Endothelial cell of umbilical vein (primary cell): ENCODE measurements around the gene DNAJB11.

Source experiments
- MYC ChIP-seq: IDR thresholded peaks from one replicate; pipeline ENCODE4 v1.6.1; 2011; ENCODE audit warnings: mild to moderate bottlenecking, low read depth, low read length
- POLR2A ChIP-seq: IDR thresholded peaks from 2 replicates; pipeline ENCODE4 v1.6.1; 2012; ENCODE audit warnings: low read depth, mild to moderate bottlenecking, control low read depth, low read length
- POLR2AphosphoS5 ChIP-seq: IDR thresholded peaks from 2 replicates; pipeline ENCODE4 v1.6.1; 2012; ENCODE audit warnings: low read depth, mild to moderate bottlenecking, control low read depth, low read length, moderate library complexity; ENCODE audit not compliant: insufficient read depth
- TF ChIP-seq, protein P1 (sequence below), 2 donors: IDR thresholded peaks; 1 replicate in 1 of 2; 2 replicates in 1 of 2; pipeline ENCODE4 v1.5.1; 2011; ENCODE audit warnings: low read length in 2 of 2, mild to moderate bottlenecking in 2 of 2, moderate library complexity in 2 of 2, control low read depth in 1 of 2, inconsistent platforms in 1 of 2, low read depth in 1 of 2; ENCODE audit not compliant: insufficient read depth in 1 of 2; ENCODE audit errors: extremely low read depth in 1 of 2

DNA sequence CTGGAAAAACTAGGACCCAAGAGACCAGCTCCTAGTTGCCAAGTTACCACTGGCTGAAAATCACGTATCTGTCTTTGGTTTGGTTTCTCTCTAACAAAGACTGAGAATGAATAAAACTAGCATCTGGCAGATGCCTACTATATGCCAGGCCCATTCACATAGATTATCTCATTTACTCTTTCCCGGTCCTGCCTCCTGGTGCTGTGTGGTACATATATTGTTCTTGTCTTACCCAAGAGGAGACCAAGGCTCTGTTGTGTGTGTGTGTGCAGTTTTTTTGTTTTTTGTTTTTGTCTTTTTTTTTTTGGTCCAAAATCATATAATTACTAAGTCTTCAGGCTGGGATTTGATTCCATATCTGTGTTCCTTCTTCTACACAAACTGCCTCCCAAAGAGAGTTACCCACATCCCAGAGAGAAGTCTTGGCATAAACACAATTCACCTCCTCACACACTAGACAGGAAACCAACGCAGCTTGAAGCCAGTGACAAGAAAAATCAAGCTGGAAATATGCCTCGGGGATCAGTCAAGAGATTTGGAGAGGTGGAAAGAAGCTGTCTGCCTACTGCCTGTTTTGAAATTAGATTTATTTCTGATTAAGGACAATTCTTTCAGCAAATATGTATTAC lies 43.2 kb downstream of the DNAJB11 start:
- TF ChIP-seq, protein P1, sequence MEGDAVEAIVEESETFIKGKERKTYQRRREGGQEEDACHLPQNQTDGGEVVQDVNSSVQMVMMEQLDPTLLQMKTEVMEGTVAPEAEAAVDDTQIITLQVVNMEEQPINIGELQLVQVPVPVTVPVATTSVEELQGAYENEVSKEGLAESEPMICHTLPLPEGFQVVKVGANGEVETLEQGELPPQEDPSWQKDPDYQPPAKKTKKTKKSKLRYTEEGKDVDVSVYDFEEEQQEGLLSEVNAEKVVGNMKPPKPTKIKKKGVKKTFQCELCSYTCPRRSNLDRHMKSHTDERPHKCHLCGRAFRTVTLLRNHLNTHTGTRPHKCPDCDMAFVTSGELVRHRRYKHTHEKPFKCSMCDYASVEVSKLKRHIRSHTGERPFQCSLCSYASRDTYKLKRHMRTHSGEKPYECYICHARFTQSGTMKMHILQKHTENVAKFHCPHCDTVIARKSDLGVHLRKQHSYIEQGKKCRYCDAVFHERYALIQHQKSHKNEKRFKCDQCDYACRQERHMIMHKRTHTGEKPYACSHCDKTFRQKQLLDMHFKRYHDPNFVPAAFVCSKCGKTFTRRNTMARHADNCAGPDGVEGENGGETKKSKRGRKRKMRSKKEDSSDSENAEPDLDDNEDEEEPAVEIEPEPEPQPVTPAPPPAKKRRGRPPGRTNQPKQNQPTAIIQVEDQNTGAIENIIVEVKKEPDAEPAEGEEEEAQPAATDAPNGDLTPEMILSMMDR (IDR thresholded peaks at IDR 0.05; ENCODE audit: extremely low read depth in 1 of 2, insufficient read depth in 1 of 2, low read depth in 1 of 2, low read length in 2 of 2) = no peak
- TF ChIP-seq POLR2A (no peak), POLR2AphosphoS5 (no peak), MYC (no peak)
